ENCODE results near the gene CHRNA10. TPM values are rescaled to one million over a fixed set of nuclear protein-coding genes. Genes with fewer than 3 reads are reported as not detected.

Gene CHRNA10
- total and polyA plus RNA-seq, 2 donors (not counting 1 experiment from before 2014, with no cell fraction given) = 2.1 to 4.0 TPM

GRCh38 chr11:3615998-3616397 is 55.2 kb downstream of the CHRNA10 start:
- no peak overlapping the region for H3K27ac Mint-ChIP-seq
- intact Hi-C loops (cut with micrococcal nuclease) = no loop called here

More at GRCh38 chr11:3615998-3616397, 55.2 kb downstream of the CHRNA10 start:
- Histone ChIP-seq H3K27ac (ENCODE audit: low read length in 2 of 2) (no peak overlapping the region), H3K4me1 (ENCODE audit: control insufficient read depth in 2 of 2, insufficient read depth in 2 of 2, low read length in 2 of 2) (peaks cover 13 to 14% of the 10 kb centered on the region in 2 donors), H3K9me3 (ENCODE audit: control extremely low read depth in 1 of 3, control insufficient read depth in 2 of 3, insufficient read depth in 1 of 3, low read length in 2 of 3) (peaks cover 0 to 5% (median 3%) of the 10 kb centered on the region in 3 donors), H2AFZ (ENCODE audit: insufficient read depth, low read depth, low read length, poor library complexity, severe bottlenecking) (no peak overlapping the region), H3K36me3 (replicated peaks in 1 of 2; ENCODE audit: control extremely low read depth in 1 of 2, control insufficient read depth in 1 of 2, extremely low read depth in 1 of 2, insufficient read depth in 2 of 2, low read length in 1 of 2) (no peaks in the 10 kb centered on the region), H3K9ac (ENCODE audit: low read length) (no peak overlapping the region), H3K4me3 (ENCODE audit: control extremely low read depth in 1 of 5, extremely low read depth in 1 of 5, insufficient read depth in 1 of 5, low read depth in 2 of 5, low read length in 4 of 5) (no peak overlapping the region), H3K4me2 (replicated peaks; ENCODE audit: low read depth, low read length, poor library complexity, severe bottlenecking) (no peak overlapping the region), H4K20me1 (ENCODE audit: control insufficient read depth, insufficient read depth, low read length, poor library complexity, severe bottlenecking) (no peaks in the 10 kb centered on the region), H3K79me2 (ENCODE audit: control insufficient read depth, insufficient read depth, low read length) (no peaks in the 10 kb centered on the region), H3K27me3 (replicated peaks in 1 of 4; ENCODE audit: control extremely low read depth in 1 of 4, control insufficient read depth in 3 of 4, insufficient read depth in 4 of 4, low read length in 3 of 4) (no peaks in the 10 kb centered on the region)
- TF ChIP-seq CTCF (IDR thresholded peaks at IDR 0.05) = no peak
- H3K27me3 Mint-ChIP-seq = no peaks in the 10 kb centered on the region
- ChIA-PET CTCF (no interaction called here), POLR2A (no interaction called here)
- H3K9me3 Mint-ChIP-seq (ENCODE audit: insufficient read depth) = peaks cover 6% of the 10 kb centered on the region
- H3K4me3 Mint-ChIP-seq = no peak overlapping the region
- DNase-seq (no peak), ATAC-seq (ENCODE audit: low read depth) (no peak)
- peaks cover 13% of the 10 kb centered on the region for H3K4me1 Mint-ChIP-seq
- 87% methylated on average over 2 of the region's 6 CpGs for WGBS (ENCODE audit: insufficient coverage)

Small RNA genes lying within 50 kb of the gene (small RNA-seq; reads per million reads assigned to genes)
- gene RF00019 (ENCODE audit: insufficient read length, low read depth, low replicate concordance) (not detected), gene RNU6-1143P (ENCODE audit: insufficient read length, low read depth, low replicate concordance) (not detected)

Other genes with a start within 250 kb of the CHRNA10 start
- gene ART5, start 29.4 kb downstream of the CHRNA10 start, total RNA-seq = not detected in 2 replicates
- gene ART5, start 29.4 kb downstream of the CHRNA10 start, polyA plus RNA-seq = not detected in 2 replicates
- gene ART1, start 26.3 kb downstream of the CHRNA10 start, total RNA-seq = not detected in 2 replicates
- gene ART1, start 26.3 kb downstream of the CHRNA10 start, polyA plus RNA-seq = not detected in 2 replicates
- gene NUP98, start 126.2 kb upstream of the CHRNA10 start, total RNA-seq = 105 and 111 TPM in 2 replicates
- gene NUP98, start 126.2 kb upstream of the CHRNA10 start, polyA plus RNA-seq = 92.3 and 99.8 TPM in 2 replicates
- gene PGAP2, start 137.2 kb upstream of the CHRNA10 start, total RNA-seq = 20.5 and 20.8 TPM in 2 replicates
- gene PGAP2, start 137.2 kb upstream of the CHRNA10 start, polyA plus RNA-seq = 46.4 and 47.1 TPM in 2 replicates
- 96.6 and 102 TPM in 2 replicates for gene RHOG, start 169.6 kb upstream of the CHRNA10 start, total RNA-seq
- 141 and 191 TPM in 2 replicates for gene RHOG, start 169.6 kb upstream of the CHRNA10 start, polyA plus RNA-seq
- 74.8 and 76.7 TPM in 2 replicates for gene STIM1, start 184.3 kb upstream of the CHRNA10 start, total RNA-seq
- gene STIM1, start 184.3 kb upstream of the CHRNA10 start, polyA plus RNA-seq = 59.4 and 59.8 TPM in 2 replicates

Data from B cell (primary cell).